HuH-7.5 (cell line): ENCODE results near the gene ERV3-1.
"Not testable (repeated sequence)": the region's sequence is repeated elsewhere in the genome, so short reads cannot be mapped to it uniquely, and the experiment has no call there.

Experiments used
- DNase-seq: peaks from one replicate; pipeline ENCODE4 v3.0.0; 2011; ENCODE audit warnings: low spot score

Gene ERV3-1

GRCh38 chr7:64999165-65000004, 7.1 kb downstream of the ERV3-1 start:
- no peak for DNase-seq

GRCh38 chr7:64998865-64999164, 7.7 kb downstream of the ERV3-1 start:
- no peak for DNase-seq

GRCh38 chr7:64997927-64998391, 8.5 kb downstream of the ERV3-1 start:
- DNase-seq: no peak

- DNase-seq: no peak
Observed at GRCh38 chr7:64997164-64997908, 9.2 kb downstream of the ERV3-1 start.

GRCh38 chr7:64996305-64996704, 10.2 kb downstream of the ERV3-1 start:
- no peak for DNase-seq

- DNase-seq: no peak
Observed at GRCh38 chr7:64993901-64994300, 12.6 kb downstream of the ERV3-1 start.

- no peak for DNase-seq
Observed at GRCh38 chr7:64992971-64993370, 13.5 kb downstream of the ERV3-1 start.

- DNase-seq: no peak
Observed at GRCh38 chr7:64990936-64991335, 15.6 kb downstream of the ERV3-1 start, which contains the start of gene ZNF117. ZNF117 (minus strand) TSS chr7:64991036.

GRCh38 chr7:64990216-64990615, 16.3 kb downstream of the ERV3-1 start:
- no peak for DNase-seq

GRCh38 chr7:64978497-64979203, 27.8 kb downstream of the ERV3-1 start:
- no peak for DNase-seq

GRCh38 chr7:64965594-64965993, 40.9 kb downstream of the ERV3-1 start:
- no peak for DNase-seq

- DNase-seq: no peak
Observed at GRCh38 chr7:64959072-64959747, 47.3 kb downstream of the ERV3-1 start.

GRCh38 chr7:64951250-64951848, 55.1 kb downstream of the ERV3-1 start:
- peak; percentile 57 for DNase-seq

- DNase-seq: not testable (repeated sequence)
Observed at GRCh38 chr7:64950673-64951072, 55.8 kb downstream of the ERV3-1 start.

- DNase-seq: not testable (repeated sequence)
Observed at GRCh38 chr7:64948774-64949173, 57.7 kb downstream of the ERV3-1 start.

GRCh38 chr7:64947252-64948000, 59.1 kb downstream of the ERV3-1 start:
- no peak for DNase-seq

GRCh38 chr7:64946772-64947171, 59.7 kb downstream of the ERV3-1 start:
- peak; percentile 68 for DNase-seq

GRCh38 chr7:64945503-64946175, 60.8 kb downstream of the ERV3-1 start:
- no peak for DNase-seq

GRCh38 chr7:64944667-64945502, 61.6 kb downstream of the ERV3-1 start:
- DNase-seq: not testable (repeated sequence)
